OCI-LY3 (cell line): Measurements from ENCODE around the gene SNED1.

Experiments
- H2AFZ ChIP-seq: fragments of 200-600, 300-600 bp; shearing (Covaris generic); 2 replicates; pipeline ENCODE4 v1.6.0; 2014; ENCODE audit warnings: antibody characterized with exemption, low read depth, low read length
- H3K27ac ChIP-seq: fragments of 200-600, 300-600 bp; sonication (generic); 2 replicates; pipeline ENCODE4 v1.5.1; 2014; ENCODE audit warnings: mild to moderate bottlenecking, low read length, moderate library complexity, mixed read lengths
- H3K27me3 ChIP-seq: fragments of 200-600, 300-600 bp; sonication (generic); 2 replicates; pipeline ENCODE4 v1.6.1; 2014; ENCODE audit warnings: low read depth, low read length, mixed read lengths
- H3K36me3 ChIP-seq: fragments of 200-600, 300-600 bp; sonication (generic); replicated peaks from 2 replicates; pipeline ENCODE3; 2014; ENCODE audit warnings: low read depth, low read length, mixed read lengths
- H3K4me1 ChIP-seq: fragments of 300-600, 200-600 bp; sonication (generic); 2 replicates; pipeline ENCODE4 v1.6.1; 2014; ENCODE audit warnings: low read length, mixed read lengths
- H3K4me2 ChIP-seq: fragments of 200-600, 300-600 bp; sonication (generic); 2 replicates; pipeline ENCODE4 v1.6.1; 2014; ENCODE audit warnings: low read length, mixed read lengths
- H3K4me3 ChIP-seq: fragments of 300-600, 200-600 bp; sonication (generic); 2 replicates; pipeline ENCODE4 v1.5.1; 2014; ENCODE audit warnings: antibody characterized with exemption, mild to moderate bottlenecking, low read length, moderate library complexity
- H3K79me2 ChIP-seq: fragments of 300-600, 200-600 bp; shearing (Covaris generic); 2 replicates; pipeline ENCODE4 v1.6.1; 2014; ENCODE audit warnings: mild to moderate bottlenecking, low read length, mixed read lengths
- H3K9ac ChIP-seq: fragments of 300-600, 200-600 bp; shearing (Covaris generic); 2 replicates; pipeline ENCODE4 v1.6.0; 2014; ENCODE audit warnings: mild to moderate bottlenecking, low read length, moderate library complexity
- H3K9me3 ChIP-seq: fragments of 200-600, 300-600 bp; shearing (Covaris generic); 2 replicates; pipeline ENCODE4 v1.6.1; 2014; ENCODE audit warnings: low read length, mixed read lengths; ENCODE audit not compliant: insufficient read depth
- H4K20me1 ChIP-seq: fragments of 200-600, 300-600 bp; sonication (generic); 2 replicates; pipeline ENCODE4 v1.6.1; 2016; ENCODE audit warnings: low read length, mixed read lengths; ENCODE audit not compliant: insufficient read depth
- EZH2phosphoT487 ChIP-seq: fragments of 200-600 bp; shearing (Covaris generic); IDR thresholded peaks from 2 replicates; pipeline ENCODE4 v1.6.1; 2018; ENCODE audit warnings: antibody characterized with exemption, mixed run types, low read depth
- TF ChIP-seq, protein P1 (sequence below): fragments of 200-600, 300-600 bp; sonication (generic); IDR thresholded peaks from 2 replicates; pipeline ENCODE4 v1.5.1; 2014; ENCODE audit warnings: antibody characterized with exemption, low read length, low read depth

The SNED1 gene

DNA sequence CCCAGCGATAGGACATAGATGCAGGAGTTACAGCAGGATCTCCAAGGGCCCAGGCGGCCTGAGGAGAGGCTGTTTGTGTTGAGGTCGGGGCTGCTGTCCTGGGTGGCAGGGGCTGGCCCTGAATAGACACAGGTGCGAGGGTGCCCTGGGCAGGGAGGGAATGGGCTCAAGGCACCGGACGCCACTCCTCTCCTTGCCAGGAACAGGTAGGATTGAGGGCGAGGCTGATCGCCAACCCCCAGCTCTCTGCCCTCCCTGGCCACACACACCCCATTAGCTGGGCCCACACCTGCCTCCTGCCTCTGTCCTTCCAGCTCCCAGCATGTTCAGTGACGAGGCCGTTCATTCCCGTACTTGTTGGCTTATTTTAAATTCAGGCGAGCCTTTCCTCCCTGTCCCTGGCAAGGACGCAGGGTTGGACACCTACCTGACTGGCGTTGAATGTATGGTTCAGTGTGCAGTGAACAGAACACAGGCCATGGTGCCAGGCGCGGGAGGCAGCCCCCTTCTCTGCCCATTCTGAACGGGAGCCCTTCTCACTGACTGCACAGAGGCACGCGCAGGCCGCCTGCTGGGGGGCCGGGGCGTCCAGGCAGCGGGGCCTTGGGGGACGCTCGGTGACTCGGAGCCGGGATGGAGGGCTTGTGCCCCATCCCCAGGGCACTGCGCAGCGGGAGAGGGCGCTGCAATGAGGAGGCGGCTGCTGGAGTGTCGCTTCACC lies 41.3 kb upstream of the SNED1 start:
- Histone ChIP-seq H3K27me3 (no peaks in the 10 kb centered on the region), H3K36me3 (no peaks in the 10 kb centered on the region), H3K27ac (no peak overlapping the region), H3K4me3 (no peak overlapping the region), H3K4me1 (no peaks in the 10 kb centered on the region), H3K79me2 (no peaks in the 10 kb centered on the region), H3K9me3 (no peaks in the 10 kb centered on the region), H3K4me2 (no peak overlapping the region), H2AFZ (no peak overlapping the region), H3K9ac (no peak overlapping the region), H4K20me1 (no peaks in the 10 kb centered on the region)
- TF ChIP-seq, protein P1, sequence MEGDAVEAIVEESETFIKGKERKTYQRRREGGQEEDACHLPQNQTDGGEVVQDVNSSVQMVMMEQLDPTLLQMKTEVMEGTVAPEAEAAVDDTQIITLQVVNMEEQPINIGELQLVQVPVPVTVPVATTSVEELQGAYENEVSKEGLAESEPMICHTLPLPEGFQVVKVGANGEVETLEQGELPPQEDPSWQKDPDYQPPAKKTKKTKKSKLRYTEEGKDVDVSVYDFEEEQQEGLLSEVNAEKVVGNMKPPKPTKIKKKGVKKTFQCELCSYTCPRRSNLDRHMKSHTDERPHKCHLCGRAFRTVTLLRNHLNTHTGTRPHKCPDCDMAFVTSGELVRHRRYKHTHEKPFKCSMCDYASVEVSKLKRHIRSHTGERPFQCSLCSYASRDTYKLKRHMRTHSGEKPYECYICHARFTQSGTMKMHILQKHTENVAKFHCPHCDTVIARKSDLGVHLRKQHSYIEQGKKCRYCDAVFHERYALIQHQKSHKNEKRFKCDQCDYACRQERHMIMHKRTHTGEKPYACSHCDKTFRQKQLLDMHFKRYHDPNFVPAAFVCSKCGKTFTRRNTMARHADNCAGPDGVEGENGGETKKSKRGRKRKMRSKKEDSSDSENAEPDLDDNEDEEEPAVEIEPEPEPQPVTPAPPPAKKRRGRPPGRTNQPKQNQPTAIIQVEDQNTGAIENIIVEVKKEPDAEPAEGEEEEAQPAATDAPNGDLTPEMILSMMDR, result no peak
- TF ChIP-seq EZH2phosphoT487, result no peak

DNA sequence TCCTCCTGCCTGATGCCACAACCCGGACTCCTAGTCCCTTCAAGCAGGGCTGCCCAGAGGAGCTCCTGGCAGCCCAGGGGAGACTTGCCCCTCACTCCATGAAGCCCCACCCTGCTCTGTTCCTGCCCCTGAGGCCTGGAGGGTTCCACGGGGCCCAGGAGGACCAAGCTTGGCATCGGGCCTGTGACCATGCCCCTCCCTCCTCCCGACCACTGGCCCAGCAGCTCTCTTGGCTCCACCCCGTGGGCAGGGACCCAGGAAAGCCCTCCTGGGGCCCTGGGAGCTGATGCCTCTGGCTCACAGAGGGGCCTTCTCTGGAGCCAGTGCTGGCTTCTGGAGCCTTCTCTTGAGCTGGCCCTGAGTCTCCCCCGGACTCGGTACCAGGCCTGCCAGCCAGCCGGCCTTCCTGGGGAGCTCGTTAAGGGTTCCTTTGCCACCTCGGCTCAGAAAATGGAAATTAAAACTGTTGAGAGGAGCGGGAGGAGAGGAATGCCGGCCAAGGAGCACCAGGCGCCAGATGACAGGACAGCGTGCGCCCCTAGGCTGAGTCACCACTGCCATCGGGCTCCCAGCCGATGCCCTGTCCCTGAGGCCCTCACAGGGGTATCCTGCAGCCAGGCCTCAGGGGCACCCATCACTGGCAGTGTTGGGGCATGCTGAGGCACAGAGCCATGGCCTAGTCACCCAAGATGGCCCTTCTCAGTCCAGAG lies 40.6 kb upstream of the SNED1 start:
- H3K36me3 ChIP-seq, result no peaks in the 10 kb centered on the region
- TF ChIP-seq, protein P1, result no peak
- no peak for TF ChIP-seq EZH2phosphoT487
- H2AFZ ChIP-seq, result no peak overlapping the region
- no peak overlapping the region for H3K4me2 ChIP-seq
- no peaks in the 10 kb centered on the region for H4K20me1 ChIP-seq
- H3K9me3 ChIP-seq, result no peaks in the 10 kb centered on the region
- H3K9ac ChIP-seq, result no peak overlapping the region
- no peaks in the 10 kb centered on the region for H3K79me2 ChIP-seq
- H3K27ac ChIP-seq, result no peak overlapping the region
- no peak overlapping the region for H3K4me3 ChIP-seq
- H3K4me1 ChIP-seq, result no peaks in the 10 kb centered on the region
- no peaks in the 10 kb centered on the region for H3K27me3 ChIP-seq

DNA sequence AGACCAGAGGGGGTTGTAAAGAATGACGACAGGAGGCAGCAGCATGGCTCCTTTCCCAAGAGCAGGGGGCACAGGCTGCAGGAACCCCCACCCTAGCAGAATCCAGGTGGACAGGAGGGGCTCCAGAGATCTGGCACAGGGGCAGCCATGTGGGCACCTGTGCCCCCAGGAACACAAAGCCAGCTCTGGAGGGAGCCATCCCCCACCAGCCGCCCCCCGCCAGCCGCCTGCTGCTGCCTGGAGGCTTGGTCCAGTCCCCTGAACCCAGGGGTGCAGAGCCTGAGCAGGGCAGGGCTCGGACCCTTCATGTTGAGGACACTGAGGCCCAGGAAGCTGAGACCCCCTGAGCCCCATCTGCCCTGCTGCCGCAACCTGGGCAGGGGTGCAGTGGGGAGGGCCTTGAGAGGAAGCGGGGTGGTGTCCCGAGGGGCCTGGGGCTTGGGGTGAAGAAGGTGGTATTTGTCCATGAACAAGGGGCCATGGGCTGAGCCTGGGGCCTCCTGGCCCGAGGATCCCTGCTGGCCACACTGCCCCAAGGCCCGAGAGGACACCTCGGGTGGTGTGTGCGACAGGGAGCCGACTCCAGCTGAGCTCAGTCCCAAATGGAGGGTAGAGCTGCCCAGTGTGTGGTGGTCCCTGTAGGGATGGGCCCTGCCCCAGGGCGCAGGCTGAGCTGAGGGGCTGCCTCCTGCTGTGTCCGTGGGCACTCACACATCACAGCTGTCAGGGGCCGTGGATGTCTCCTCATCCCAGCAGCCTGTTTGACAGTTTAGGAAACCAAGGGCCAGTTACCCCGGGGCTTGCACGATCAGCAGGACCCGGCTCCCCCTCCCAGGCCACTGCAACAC lies 39.8 kb upstream of the SNED1 start:
- no peak overlapping the region for H3K4me2 ChIP-seq
- H3K79me2 ChIP-seq, result no peaks in the 10 kb centered on the region
- TF ChIP-seq EZH2phosphoT487, result no peak
- no peak overlapping the region for H2AFZ ChIP-seq
- no peaks in the 10 kb centered on the region for H4K20me1 ChIP-seq
- H3K4me3 ChIP-seq, result no peak overlapping the region
- H3K9me3 ChIP-seq, result no peaks in the 10 kb centered on the region
- H3K9ac ChIP-seq, result no peak overlapping the region
- H3K27ac ChIP-seq, result no peak overlapping the region
- H3K27me3 ChIP-seq, result no peaks in the 10 kb centered on the region
- no peaks in the 10 kb centered on the region for H3K36me3 ChIP-seq
- no peaks in the 10 kb centered on the region for H3K4me1 ChIP-seq

DNA sequence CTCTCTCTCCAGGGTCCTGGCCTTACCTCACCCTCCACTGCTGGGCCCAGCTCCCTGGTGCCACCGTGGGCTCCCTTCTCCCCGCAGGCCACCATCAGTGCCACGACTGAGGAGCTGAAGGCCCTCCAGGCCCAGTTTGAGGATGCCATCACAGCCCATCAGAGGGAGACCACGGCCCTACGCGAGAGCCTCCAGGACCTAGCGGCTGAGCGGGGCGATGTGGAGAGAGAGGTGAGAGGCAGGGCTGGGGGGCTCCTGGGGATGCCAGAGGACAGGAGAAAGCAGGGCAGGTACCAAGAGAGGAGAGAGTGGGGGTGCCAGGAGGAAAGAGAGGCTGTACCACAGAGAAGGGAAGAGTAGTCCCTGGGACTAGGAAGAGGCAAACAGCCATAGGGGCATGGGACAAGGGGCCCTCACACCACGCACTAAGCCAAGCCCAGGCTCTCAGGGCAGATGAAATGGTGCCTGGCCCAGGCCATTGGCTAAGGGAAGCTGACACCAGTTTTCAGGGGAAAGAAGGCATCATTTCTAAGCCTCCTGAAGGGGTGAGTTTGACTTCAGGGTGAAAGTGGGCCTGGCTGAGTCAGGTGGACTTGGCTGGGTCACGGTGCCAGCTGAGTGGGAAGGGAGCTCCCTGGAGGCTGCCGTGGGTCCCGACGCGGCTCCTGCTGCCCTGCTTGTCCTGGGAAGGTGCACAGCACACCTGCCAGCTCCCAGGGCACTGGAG lies 39.0 kb upstream of the SNED1 start:
- Histone ChIP-seq H3K36me3 (no peaks in the 10 kb centered on the region), H3K9ac (no peak overlapping the region), H3K27ac (no peak overlapping the region), H3K4me1 (no peaks in the 10 kb centered on the region), H3K79me2 (no peaks in the 10 kb centered on the region), H3K27me3 (no peaks in the 10 kb centered on the region), H4K20me1 (no peaks in the 10 kb centered on the region), H3K9me3 (no peaks in the 10 kb centered on the region), H2AFZ (no peak overlapping the region), H3K4me3 (no peak overlapping the region), H3K4me2 (no peak overlapping the region)
- TF ChIP-seq, protein P1, result no peak
- no peak for TF ChIP-seq EZH2phosphoT487
